GM19452 (cell line): ENCODE data around the gene RSPO1.
"Not testable (repeated sequence)": the region's sequence is repeated elsewhere in the genome, so short reads cannot be mapped to it uniquely, and the experiment has no call there.

Source experiments
- ATAC-seq: cut with Tn5 transposase; IDR thresholded peaks from one replicate; pipeline ENCODE4 v1.9.1; 2021; ENCODE audit not compliant: unreplicated experiment

RSPO1 gene, protein sequence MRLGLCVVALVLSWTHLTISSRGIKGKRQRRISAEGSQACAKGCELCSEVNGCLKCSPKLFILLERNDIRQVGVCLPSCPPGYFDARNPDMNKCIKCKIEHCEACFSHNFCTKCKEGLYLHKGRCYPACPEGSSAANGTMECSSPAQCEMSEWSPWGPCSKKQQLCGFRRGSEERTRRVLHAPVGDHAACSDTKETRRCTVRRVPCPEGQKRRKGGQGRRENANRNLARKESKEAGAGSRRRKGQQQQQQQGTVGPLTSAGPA

DNA sequence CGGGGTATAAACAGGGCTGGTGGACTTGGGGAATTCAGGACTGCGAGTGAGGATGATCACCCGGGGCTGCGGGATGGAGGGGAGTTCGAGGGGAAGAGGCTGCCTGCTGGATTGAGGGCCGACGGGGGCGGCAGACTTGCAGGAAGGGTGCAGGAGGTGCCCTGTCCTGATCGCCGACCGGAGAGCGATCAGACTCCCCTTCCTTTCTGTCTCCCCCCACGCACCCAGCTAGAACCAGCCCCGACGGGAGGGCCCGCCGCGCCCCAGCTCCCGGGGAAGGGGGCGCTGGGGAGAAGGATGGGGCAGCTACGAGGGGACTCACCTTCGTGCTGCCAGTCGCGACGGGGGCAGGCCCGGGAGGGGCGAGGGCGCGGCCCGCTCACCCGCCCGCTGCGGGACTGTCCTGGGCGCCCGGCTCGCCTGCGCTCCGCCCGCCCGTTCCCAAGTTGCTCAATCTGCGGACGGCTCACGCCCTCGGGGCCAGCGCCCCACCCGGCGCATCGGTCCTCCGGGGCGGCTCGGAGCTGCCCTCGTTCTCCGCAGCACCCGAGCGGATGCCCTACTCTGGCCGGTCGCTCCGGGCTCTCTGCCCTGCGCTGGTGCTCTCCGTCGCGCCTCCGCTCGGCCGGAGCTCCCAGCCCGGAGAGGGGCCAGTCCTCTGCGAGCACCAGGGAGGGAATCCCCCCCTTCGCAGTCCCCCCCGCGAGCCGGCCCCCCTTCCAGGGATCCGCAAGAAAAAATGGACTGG is at the start of gene RSPO1:
RSPO1 (minus strand) TSS at position 649 of the 748 bp plus-strand sequence. CDS start 5,231 bp downstream, outside the sequence.
- no peak for ATAC-seq

DNA sequence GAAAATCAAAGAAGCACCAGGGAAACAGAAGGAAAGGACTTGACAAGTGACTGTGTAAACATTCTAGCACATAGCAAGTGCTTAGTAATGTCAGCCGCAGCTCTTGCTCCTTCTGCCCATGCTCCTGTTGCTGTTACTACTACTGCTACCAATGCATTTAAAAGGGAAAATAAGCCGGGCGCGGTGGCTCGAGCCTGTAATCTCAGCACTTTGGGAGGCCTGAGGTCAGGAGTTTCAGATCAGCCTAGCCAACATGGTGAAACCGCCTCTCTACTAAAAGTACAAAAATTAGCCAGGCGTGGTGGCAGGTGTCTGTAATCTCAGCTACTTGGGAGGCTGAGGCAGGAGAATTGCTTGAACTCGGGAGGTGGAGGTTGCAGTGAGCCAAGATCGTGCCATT is 49.5 kb upstream of the RSPO1 start:
- not testable (repeated sequence) for ATAC-seq

- no peak for ATAC-seq
Observed at GRCh38 chr1:37682334-37682987, 47.8 kb upstream of the RSPO1 start.

GRCh38 chr1:37680933-37681332 is 46.2 kb upstream of the RSPO1 start:
- no peak for ATAC-seq

GRCh38 chr1:37677808-37678207 is 43.1 kb upstream of the RSPO1 start:
- no peak for ATAC-seq

DNA sequence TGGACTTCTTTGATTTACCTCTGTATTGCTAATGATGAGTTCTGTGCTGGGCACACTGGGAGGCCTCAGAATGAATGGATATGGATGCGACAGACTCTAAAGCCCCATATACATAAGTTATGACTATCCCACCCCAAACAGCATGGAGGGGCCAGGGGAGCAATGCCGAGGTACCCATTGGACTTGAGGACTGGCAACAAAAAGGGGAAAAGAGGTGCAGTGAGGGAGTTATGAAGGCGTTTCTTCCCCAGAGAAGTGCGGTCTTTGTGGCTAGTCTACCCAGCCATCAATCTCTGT is 42.4 kb upstream of the RSPO1 start:
- no peak for ATAC-seq

DNA sequence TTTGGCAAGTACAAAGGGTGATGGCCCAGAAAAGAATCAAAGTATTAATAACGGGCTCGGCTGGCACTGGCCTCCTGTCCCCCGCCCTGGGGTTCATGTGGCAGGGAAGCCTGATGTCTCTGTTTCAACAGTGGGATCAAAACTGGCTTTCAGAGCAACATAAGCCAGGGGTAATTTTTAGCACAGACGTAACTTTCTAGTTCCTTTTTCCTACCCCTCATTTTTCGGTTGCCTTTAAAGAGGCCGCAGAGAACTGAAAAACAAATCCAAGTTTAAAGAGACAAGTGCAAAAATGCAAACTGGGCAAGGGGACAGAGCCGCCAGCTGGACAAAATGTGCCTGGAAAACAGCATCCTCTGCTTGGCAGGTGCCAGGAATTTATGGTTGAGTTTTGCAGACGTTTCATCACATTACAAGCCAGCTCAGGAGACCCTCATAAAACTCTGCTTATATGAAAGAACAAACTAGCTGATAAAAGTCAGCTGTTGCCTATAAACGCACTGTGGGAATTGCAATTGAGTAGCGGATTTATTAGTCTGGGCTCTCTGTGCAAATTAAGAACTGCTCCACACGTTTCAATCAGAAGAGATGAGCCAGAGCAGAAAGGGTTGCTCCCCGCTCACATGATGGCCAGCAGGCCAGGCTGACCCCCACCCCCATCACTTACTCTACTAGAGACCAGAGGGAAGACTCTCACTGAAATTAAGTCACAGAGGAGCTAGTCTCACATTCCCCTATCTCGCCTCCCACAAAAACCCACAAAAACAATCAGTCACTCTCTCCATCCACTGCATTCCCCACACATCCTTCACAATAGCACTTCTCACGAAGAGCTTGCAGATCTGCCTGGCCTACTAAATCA is 41.8 kb upstream of the RSPO1 start:
- no peak for ATAC-seq

DNA sequence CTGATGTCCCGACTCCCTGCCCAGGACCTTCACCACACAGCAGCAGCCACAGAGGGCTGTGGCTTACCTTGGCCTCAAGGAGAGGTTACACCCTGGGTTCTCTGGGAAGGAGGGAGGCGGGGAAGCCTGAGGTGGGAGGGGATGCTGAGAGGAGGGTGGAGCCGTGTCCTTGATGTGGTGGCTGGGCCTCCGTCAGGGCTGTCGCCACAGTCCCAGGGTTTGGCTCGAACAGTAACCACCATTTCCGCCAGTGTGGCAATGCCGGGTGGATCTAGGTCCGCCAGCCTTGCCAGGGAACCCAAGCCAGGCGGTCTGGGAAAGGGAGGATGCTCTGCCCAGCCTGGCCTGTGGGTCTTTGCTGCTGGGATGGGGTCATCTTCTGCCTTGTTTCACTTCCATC is 39.2 kb upstream of the RSPO1 start:
- ATAC-seq = no peak

DNA sequence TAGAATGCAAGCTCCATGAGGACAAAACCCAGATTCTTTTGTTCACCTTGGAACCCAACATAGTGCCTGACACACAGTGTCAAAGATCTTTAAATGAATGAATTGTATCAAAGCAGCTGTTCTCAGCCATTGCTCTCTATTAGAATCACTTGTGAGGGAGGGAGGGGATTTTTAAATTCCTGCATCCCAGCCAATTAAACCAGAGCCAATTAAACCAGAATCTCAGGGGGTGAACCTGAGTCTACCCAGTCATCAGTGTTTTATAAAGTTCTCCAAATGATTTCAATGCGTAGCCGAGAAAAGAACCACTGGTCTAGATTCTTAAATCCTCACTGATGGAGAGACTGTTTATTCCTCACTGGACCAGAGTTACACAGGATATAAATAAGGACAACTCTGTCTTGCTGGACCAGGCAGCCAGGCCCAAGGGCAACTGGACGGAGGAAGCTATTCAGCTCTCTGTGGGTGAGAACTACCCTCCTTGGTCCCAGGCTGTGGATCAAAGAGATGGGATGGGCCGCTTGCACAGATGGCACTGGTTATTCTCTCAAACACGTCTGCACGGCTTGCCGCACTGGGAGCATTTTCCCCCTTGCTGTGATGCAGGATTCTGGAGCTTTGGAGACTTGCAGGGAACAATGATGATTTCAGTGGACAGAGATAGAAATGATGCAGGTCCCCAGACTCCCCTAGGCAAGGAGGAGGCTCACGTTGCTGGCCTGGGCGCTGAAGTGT is 37.6 kb upstream of the RSPO1 start:
- no peak for ATAC-seq

- no peak for ATAC-seq
Observed at GRCh38 chr1:37671261-37671660, 36.6 kb upstream of the RSPO1 start.

GRCh38 chr1:37670133-37670532 is 35.4 kb upstream of the RSPO1 start:
- ATAC-seq = no peak

- no peak for ATAC-seq
Observed at GRCh38 chr1:37667023-37667671, 32.5 kb upstream of the RSPO1 start.

GRCh38 chr1:37666241-37666867 is 31.7 kb upstream of the RSPO1 start:
- ATAC-seq = no peak

DNA sequence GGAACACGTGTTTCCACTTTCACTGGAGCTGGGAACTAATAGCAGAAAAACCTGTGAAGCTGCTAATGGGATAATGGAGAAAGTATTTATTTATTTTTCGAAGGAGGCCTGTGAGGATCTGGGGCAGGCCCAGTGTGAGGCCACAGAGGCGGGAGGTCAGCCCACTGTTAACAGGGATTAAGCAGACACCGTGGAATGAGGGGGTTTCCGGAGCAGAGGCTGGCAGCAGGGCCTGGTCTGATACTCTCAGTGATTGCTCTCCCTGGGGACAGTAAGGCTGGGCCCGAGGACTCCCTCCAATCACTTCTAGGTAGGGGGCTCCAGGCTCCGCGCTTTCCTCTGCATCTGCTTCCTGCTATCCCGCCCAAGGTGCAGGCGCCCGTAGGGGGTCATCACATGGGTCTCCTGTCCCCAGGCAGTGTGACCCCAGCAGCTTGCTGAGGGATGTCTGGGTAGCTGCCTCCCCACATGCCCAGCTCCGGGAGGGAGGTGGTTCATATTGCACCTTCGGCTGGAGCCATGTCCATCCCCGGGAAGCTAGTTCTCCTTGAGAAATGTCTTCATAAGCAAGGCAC is 28.8 kb upstream of the RSPO1 start:
- no peak for ATAC-seq

GRCh38 chr1:37662031-37662755 is 27.5 kb upstream of the RSPO1 start:
- no peak for ATAC-seq

DNA sequence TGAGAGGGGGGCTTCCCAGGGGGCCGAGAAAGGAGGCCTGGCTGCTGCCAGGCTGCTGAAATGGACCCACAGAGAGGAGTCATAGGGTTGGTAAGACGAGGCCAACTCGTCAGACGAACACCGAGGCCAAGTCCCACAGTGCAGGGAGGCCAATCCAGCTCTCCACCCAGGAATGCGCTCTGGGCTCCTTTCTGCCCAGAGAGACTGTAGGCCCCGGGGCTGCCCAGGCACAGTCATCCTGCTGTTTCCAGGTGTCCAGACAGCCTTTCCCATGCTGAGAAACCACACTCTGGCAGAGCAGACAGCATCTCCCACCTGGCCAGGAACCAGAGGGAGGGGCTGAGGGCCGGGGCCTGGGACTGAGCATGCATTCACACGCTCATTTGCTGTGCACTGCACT is 26.7 kb upstream of the RSPO1 start:
- no peak for ATAC-seq

GRCh38 chr1:37660664-37661063 is 26.0 kb upstream of the RSPO1 start:
- no peak for ATAC-seq

DNA sequence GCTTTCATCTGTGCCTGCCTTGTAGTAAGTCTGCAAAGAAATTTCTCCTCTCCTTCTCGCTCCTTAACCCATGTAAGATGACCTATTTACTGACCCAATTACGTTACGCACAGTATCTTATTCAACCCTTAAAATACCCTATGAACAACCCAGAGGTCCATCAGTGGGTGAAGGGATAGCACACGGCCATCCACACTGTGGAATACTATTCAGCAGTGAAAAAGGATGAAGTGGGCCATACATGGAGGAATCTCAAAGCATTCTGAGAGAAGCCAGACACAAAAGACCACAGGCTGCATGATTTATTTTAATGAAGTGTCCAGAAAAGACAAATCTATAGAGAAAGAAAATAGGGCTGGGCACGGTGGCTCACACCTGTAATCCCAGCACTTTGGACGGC is 23.8 kb upstream of the RSPO1 start:
- ATAC-seq = no peak
